HUES64 (cell line): ENCODE measurements around the gene NUTM2E.
"Not testable (repeated sequence)": the region's sequence is repeated elsewhere in the genome, so short reads cannot be mapped to it uniquely, and the experiment has no call there.

Experiments
- H3K27ac ChIP-seq: 2 replicates; pipeline ENCODE4 v1.7.0; 2013; ENCODE audit warnings: low read depth, low read length, inconsistent platforms
- H3K27me3 ChIP-seq: 2 replicates; pipeline ENCODE4 v1.6.1; 2013; ENCODE audit warnings: mild to moderate bottlenecking, low read length; ENCODE audit not compliant: insufficient read depth
- H3K36me3 ChIP-seq: 2 replicates; pipeline ENCODE4 v1.6.1; 2013; ENCODE audit warnings: mild to moderate bottlenecking, low read length; ENCODE audit not compliant: insufficient read depth
- H3K4me1 ChIP-seq: 2 replicates; pipeline ENCODE4 v1.6.1; 2013; ENCODE audit warnings: mild to moderate bottlenecking, low read length, moderate library complexity; ENCODE audit not compliant: insufficient read depth
- H3K4me3 ChIP-seq: 2 replicates; pipeline ENCODE4 v1.5.1; 2013; ENCODE audit warnings: mild to moderate bottlenecking, low read length, moderate library complexity
- H3K9ac ChIP-seq: 2 replicates; pipeline ENCODE4 v1.6.1; 2013; ENCODE audit warnings: mild to moderate bottlenecking, low read depth, low read length
- H3K9me3 ChIP-seq: 2 replicates; pipeline ENCODE4 v1.6.1; 2013; ENCODE audit warnings: low read depth, low read length; ENCODE audit not compliant: insufficient read depth
- WGBS: fragments of 150-250, 120-280 bp; methylation state at CpG from one replicate; pipeline ENCODE4 v1.1.7; 2013; ENCODE audit warnings: missing lambda C conversion rate; 5-methylcytosine and 5-hydroxymethylcytosine counted together

The NUTM2E gene

GRCh38 chr10:79868023-79868422 lies 41.5 kb downstream of the NUTM2E start:
- not testable (repeated sequence) for H3K9me3 ChIP-seq, H3K9ac ChIP-seq, H3K36me3 ChIP-seq, H3K4me3 ChIP-seq, H3K4me1 ChIP-seq, H3K27ac ChIP-seq, H3K27me3 ChIP-seq
- WGBS, result 94% methylated on average over 3 of the region's 7 CpGs

GRCh38 chr10:79869439-79870097 lies 43.0 kb downstream of the NUTM2E start:
- 89% methylated on average over 4 of the region's 5 CpGs for WGBS
- H3K9me3 ChIP-seq, H3K9ac ChIP-seq: not testable (repeated sequence)

GRCh38 chr10:79871729-79872128 lies 45.2 kb downstream of the NUTM2E start:
- not testable (repeated sequence) for H3K9ac ChIP-seq, H3K4me3 ChIP-seq, H3K27me3 ChIP-seq, H3K27ac ChIP-seq, H3K4me1 ChIP-seq, H3K9me3 ChIP-seq, H3K36me3 ChIP-seq
- WGBS, result 90% methylated on average over 1 of the region's 4 CpGs

More at GRCh38 chr10:79869439-79870097, 43.0 kb downstream of the NUTM2E start:
- H3K27ac ChIP-seq, H3K4me1 ChIP-seq, H3K36me3 ChIP-seq, H3K4me3 ChIP-seq, H3K27me3 ChIP-seq: not testable (repeated sequence)
